GM12801 (cell line): ENCODE measurements around the gene SFT2D1.

Experiments used
- CTCF ChIP-seq: IDR thresholded peaks from one replicate; pipeline ENCODE4 v1.5.1; 2011; ENCODE audit warnings: control low read depth; ENCODE audit not compliant: insufficient read length; ENCODE audit errors: extremely low read depth

The SFT2D1 gene

GRCh38 chr6:166275714-166276166 is 66.6 kb downstream of the SFT2D1 start:
- no peak for TF ChIP-seq CTCF

- no peak for TF ChIP-seq CTCF
Observed at GRCh38 chr6:166274739-166275370, 67.5 kb downstream of the SFT2D1 start.

- TF ChIP-seq CTCF, result no peak
Observed at GRCh38 chr6:166274163-166274562, 68.2 kb downstream of the SFT2D1 start.

- TF ChIP-seq CTCF, result no peak
Observed at GRCh38 chr6:166271376-166271765, 71.0 kb downstream of the SFT2D1 start.

- no peak for TF ChIP-seq CTCF
Observed at GRCh38 chr6:166270706-166271375, 71.5 kb downstream of the SFT2D1 start.
